Mucosa of rectum (tissue), 2 donors: ENCODE measurements around the gene SIM1.

ENCODE experiments used
- H3K27ac ChIP-seq, 2 donors: one replicate each; pipeline ENCODE4 v1.7.0; 2013; ENCODE audit warnings: inconsistent platforms in 2 of 2, low read depth in 2 of 2, low read length in 2 of 2
- H3K27me3 ChIP-seq, 2 donors: one replicate each; pipeline ENCODE4 v1.7.0; 2013; ENCODE audit warnings: low read length in 2 of 2; ENCODE audit not compliant: control insufficient read depth in 2 of 2, insufficient read depth in 2 of 2
- H3K36me3 ChIP-seq, 2 donors: one replicate each; pipeline ENCODE4 v1.7.0; 2013; ENCODE audit warnings: low read length in 2 of 2; ENCODE audit not compliant: control insufficient read depth in 2 of 2, insufficient read depth in 2 of 2
- H3K4me1 ChIP-seq, 2 donors: one replicate each; pipeline ENCODE4 v1.7.0; 2013; ENCODE audit warnings: low read length in 2 of 2, mild to moderate bottlenecking in 1 of 2; ENCODE audit not compliant: control insufficient read depth in 2 of 2, insufficient read depth in 2 of 2
- H3K4me3 ChIP-seq, 2 donors: one replicate each; pipeline ENCODE4 v1.7.0; 2013; ENCODE audit warnings: low read length in 2 of 2
- H3K9ac ChIP-seq, 2 donors: one replicate each; pipeline ENCODE4 v1.7.0; 2013; ENCODE audit warnings: low read length in 2 of 2, low read depth in 1 of 2, mild to moderate bottlenecking in 1 of 2
- H3K9me3 ChIP-seq, 2 donors: one replicate each; pipeline ENCODE4 v1.7.0; 2013; ENCODE audit warnings: low read length in 2 of 2; ENCODE audit not compliant: control insufficient read depth in 2 of 2
- donor health status: healthy.
- donor health status: Normal muscosa, but diverticular disease.

The SIM1 gene

DNA sequence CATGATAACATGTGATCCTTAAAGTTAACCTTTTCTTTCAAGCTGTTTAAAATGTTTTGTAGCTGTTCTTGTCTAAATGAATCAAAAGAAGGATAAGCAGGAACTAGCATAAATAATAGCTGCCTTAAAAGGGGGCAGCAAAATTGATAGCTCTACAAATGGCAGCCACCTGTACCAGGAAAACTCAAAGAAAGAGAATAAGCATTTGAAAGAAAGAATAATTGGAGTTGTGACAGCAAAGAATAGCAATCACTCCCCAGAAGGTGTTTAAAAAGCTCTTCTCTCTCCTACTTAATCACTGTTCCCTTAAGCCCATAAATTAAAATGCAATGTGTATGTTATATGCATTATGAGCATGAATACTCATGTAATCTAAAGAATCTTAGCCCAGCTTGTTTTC lies 114.6 kb downstream of the SIM1 start:
- no peaks in the 10 kb centered on the region for H3K27me3 ChIP-seq
- no peak overlapping the region for H3K4me3 ChIP-seq
- no peaks in the 10 kb centered on the region for H3K9me3 ChIP-seq
- no peaks in the 10 kb centered on the region for H3K36me3 ChIP-seq
- H3K9ac ChIP-seq, result no peak overlapping the region
- H3K27ac ChIP-seq, result no peak overlapping the region
- no peaks in the 10 kb centered on the region for H3K4me1 ChIP-seq

DNA sequence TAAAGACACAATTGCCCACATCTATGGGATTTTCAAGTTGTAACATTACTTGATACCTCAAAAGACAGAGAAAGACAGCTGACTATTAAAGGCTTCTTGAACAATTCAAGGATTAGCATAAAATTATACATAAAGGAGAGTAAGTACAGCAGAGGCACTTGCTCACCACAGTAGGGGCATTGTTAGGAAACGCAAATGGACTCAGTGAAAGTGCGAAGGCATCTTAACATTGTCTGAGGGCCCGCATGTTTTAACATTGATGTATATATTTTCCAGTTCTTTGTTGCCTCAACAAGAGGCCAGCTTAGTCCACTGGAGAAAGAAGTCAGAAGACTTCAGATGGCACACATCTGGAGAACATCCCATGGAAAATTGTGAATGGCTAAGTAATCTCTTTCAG lies 115.4 kb downstream of the SIM1 start:
- Histone ChIP-seq H3K27ac (no peak overlapping the region), H3K36me3 (no peaks in the 10 kb centered on the region), H3K4me3 (no peak overlapping the region), H3K4me1 (no peaks in the 10 kb centered on the region), H3K9ac (no peak overlapping the region), H3K27me3 (no peaks in the 10 kb centered on the region), H3K9me3 (no peaks in the 10 kb centered on the region)

DNA sequence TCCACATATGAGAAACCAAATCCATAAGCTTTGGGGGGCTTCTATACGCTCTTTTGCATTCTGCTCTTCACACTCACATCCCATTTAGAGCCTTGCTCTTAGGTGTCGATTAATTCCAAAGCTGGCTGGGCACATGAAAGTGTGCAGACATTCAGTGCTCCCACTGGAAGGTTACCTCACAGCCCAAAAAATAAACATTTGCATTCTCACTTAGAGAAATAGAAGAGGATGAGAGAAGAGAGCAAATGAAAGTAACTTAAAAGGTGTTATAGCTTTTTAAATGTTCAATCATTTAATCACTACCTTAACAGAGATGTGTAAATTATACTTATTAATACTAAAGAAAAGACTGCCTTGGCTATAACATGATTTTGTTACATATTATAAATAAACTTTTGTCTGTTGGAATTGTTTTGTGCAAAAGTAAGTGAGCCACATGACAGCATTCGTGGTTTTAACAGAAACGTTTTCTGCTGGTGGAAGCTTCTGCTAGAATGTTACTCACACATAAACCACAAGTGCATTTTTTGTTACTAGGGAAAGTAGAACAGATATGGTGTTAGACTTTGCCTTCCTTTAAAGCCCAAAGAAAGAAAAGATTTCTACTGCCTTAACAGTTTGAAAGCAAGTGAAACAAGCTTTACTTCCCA lies 116.7 kb downstream of the SIM1 start:
- H3K27ac ChIP-seq, result no peak overlapping the region

DNA sequence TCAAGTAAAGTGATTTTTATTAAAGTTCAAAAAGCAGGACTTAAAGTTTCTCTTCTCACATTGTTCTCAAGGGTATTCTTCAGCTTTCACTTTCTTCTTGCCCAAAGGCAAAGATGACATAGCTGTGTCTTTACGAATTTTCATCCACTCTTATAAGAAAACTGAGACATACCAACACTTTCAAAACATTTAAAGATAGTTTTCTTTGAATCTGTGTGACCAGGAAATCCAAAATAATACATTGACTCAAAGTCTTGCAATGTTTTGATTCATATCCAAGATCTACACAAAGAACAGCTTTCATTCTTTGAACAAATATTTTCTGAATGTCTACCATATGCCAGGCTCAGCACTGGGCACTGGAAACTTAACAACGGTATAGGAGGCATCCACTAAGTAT lies 117.9 kb downstream of the SIM1 start:
- Histone ChIP-seq H3K27me3 (no peaks in the 10 kb centered on the region), H3K9ac (no peak overlapping the region), H3K4me1 (no peaks in the 10 kb centered on the region), H3K36me3 (no peaks in the 10 kb centered on the region), H3K4me3 (no peak overlapping the region), H3K9me3 (no peaks in the 10 kb centered on the region), H3K27ac (no peak overlapping the region)

More for the DNA sequence above, 116.7 kb downstream of the SIM1 start:
- H3K9me3 ChIP-seq, result no peaks in the 10 kb centered on the region
- H3K4me1 ChIP-seq, result no peaks in the 10 kb centered on the region
- no peak overlapping the region for H3K9ac ChIP-seq
- H3K36me3 ChIP-seq, result no peaks in the 10 kb centered on the region
- no peak overlapping the region for H3K4me3 ChIP-seq
- no peaks in the 10 kb centered on the region for H3K27me3 ChIP-seq

DNA sequence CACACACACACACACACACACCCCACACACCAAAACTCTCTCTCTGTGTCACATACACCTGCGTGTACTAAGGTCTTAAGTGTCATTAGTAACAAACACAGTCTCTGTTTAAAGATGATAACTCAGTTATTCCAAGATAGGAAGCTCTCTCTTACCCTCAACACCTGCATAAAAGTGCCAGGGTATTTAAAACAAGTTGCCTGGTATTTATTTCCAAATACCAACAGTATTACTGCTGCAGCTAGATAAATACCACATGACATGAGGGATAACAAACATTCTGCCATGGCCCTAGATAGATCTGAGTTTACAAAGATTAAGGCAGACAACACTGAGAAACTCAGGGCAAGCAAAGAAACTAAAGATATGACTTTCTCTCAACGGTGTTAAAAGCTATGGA lies 118.5 kb downstream of the SIM1 start:
- H3K4me3 ChIP-seq, result no peak overlapping the region
- no peak overlapping the region for H3K27ac ChIP-seq
- no peaks in the 10 kb centered on the region for H3K36me3 ChIP-seq
- no peaks in the 10 kb centered on the region for H3K27me3 ChIP-seq
- no peak overlapping the region for H3K9ac ChIP-seq
- H3K9me3 ChIP-seq, result no peaks in the 10 kb centered on the region
- no peaks in the 10 kb centered on the region for H3K4me1 ChIP-seq

DNA sequence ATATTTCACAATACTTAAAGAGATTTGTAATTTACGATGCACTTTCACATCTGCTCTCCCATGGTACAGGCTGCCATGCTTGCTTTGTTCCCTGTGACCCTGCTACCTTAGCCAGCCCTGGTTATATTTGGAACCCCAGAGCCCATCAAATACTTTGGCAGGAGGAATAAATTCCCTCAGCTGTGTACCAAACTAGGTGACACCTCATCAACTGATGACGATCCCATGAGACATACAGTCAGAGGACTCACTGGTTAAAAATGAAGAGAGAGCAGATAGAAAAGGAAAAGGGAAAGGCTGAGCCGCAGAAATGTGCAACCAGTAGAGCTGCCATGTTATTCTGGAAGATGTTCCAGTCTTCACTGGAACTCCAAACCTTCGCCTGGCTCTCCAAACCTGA lies 120.0 kb downstream of the SIM1 start:
- Histone ChIP-seq H3K9me3 (no peaks in the 10 kb centered on the region), H3K36me3 (no peaks in the 10 kb centered on the region), H3K27me3 (no peaks in the 10 kb centered on the region), H3K27ac (no peak overlapping the region), H3K4me1 (no peaks in the 10 kb centered on the region), H3K4me3 (no peak overlapping the region), H3K9ac (no peak overlapping the region)

DNA sequence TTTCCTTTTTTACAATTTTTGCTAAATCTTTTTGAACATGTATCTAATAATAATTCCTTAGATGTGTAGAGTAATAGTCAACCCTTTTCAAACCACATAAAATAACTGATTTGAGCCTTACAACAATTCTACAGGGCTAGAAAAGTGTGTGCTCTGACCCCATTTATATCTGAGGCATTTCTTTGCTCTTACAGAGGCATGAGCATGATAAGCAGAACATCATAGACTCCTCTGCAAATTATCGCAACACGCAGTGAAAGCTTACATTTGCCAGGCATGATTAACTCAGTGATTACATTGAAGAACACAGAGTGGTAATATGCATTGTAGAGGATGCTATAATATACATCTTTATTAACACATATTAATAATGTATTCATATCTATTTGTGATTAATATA lies 120.4 kb downstream of the SIM1 start:
- H3K9me3 ChIP-seq, result no peaks in the 10 kb centered on the region

DNA sequence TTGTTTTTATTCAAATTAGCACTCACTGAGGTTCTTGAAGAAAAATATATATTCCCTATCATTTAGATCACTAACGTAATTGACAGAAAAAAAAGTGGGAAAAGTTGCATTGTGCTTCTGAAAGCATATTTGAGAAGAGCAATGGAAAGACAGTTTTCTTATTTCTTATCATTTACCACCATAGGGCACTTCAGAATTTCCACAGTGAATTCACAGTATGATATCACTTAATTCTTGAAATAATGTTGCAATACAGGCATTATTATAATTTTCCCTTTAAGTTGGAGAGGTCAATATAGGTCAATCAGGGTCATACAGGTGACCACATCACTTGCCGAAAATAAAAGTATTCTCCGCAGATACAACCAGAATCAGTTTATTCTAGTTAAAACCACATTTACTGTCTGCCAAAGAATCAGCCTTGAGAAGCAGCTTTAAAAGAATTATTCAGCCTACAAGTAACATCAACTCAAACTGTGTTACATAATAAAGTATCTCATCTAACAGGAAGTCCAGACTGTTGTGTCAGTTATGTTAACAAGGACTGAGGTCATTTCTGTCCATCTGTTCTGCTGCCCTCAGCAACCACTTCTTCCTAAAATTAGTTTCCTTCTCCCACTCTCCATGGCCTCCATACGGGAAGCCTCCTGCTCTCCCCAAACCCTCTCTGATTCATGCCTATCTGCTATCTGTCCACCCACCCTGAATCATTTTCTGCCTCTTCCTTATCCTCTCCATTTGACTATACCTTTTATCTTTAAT lies 121.2 kb downstream of the SIM1 start:
- H3K4me3 ChIP-seq, result no peak overlapping the region
- no peak overlapping the region for H3K27ac ChIP-seq
- H3K9ac ChIP-seq, result no peak overlapping the region
- no peaks in the 10 kb centered on the region for H3K4me1 ChIP-seq
- H3K27me3 ChIP-seq, result no peaks in the 10 kb centered on the region
- no peaks in the 10 kb centered on the region for H3K36me3 ChIP-seq
- H3K9me3 ChIP-seq, result no peaks in the 10 kb centered on the region

More for the DNA sequence above, 120.4 kb downstream of the SIM1 start:
- Histone ChIP-seq H3K36me3 (no peaks in the 10 kb centered on the region), H3K27me3 (no peaks in the 10 kb centered on the region), H3K27ac (no peak overlapping the region), H3K4me1 (no peaks in the 10 kb centered on the region), H3K9ac (no peak overlapping the region), H3K4me3 (no peak overlapping the region)

DNA sequence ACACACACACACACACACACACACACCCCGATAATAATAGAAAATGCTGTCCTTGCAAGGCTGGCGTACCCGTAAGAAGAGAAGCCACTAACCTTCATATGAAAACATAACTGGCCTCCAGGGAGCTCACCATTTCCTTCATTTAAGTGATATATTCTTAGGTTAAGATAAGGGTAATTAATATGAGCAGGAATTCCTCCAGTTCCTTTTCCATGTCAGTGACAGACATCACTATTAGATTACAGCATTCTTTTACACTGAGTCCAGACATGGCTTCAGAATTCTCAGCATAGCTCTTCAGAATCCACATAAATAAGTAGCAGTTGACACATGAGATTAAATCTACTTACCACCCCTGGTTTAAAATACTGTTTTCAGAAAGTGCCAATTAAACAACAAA lies 121.9 kb downstream of the SIM1 start:
- Histone ChIP-seq H3K9ac (no peak overlapping the region), H3K27me3 (no peaks in the 10 kb centered on the region), H3K9me3 (no peaks in the 10 kb centered on the region), H3K4me1 (no peaks in the 10 kb centered on the region), H3K36me3 (no peaks in the 10 kb centered on the region), H3K27ac (no peak overlapping the region), H3K4me3 (no peak overlapping the region)

DNA sequence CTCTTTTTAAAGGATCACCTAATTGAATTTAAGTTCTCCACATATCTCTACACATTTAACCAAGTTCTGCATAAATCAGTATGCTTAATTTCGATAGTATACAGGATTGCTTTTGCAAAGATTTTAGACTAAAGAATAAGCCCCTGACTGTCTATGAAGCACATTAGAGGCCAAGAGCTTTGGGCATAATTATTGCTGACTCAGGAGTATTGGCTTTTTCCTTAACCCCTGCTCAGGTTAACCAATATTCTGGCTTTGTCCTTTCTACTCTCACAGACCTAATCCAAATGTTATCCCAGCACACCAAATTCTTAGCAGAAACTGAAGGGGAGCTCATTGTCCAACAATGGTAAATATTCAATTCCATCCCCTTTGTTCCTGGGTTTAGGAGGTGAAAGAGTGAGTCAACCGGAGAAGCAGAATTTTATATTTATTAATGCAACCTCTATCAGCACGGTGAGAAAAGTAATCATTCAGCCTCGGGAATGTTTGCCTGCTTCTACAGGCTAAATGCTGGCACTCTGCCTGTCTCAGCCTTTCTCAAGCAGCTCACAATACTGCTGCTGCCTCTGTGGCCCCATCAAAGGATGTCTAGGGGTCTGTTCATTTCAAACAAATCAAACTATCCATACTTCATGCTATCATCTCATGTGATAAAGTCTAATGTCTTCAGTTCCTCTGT lies 125.0 kb downstream of the SIM1 start:
- Histone ChIP-seq H3K4me1 (no peaks in the 10 kb centered on the region), H3K27me3 (no peaks in the 10 kb centered on the region), H3K36me3 (no peaks in the 10 kb centered on the region)

More for the DNA sequence above, 125.0 kb downstream of the SIM1 start:
- H3K4me3 ChIP-seq, result no peak overlapping the region
- no peak overlapping the region for H3K9ac ChIP-seq
- no peak overlapping the region for H3K27ac ChIP-seq
- no peaks in the 10 kb centered on the region for H3K9me3 ChIP-seq
